K562 (cell line): Measurements from ENCODE around the gene GSTM5. TPM values are rescaled to one million over a fixed set of nuclear protein-coding genes. Genes with fewer than 3 reads are reported as not detected.

Experiments
- DACH1 ChIP-seq: fragments of 450-650 bp; IDR thresholded peaks from 2 replicates; pipeline ENCODE4 v1.6.1; 2018; ENCODE audit not compliant: partially characterized antibody
- KDM5B ChIP-seq: fragments of 200-600 bp; sonication (generic); IDR thresholded peaks from 2 replicates; pipeline ENCODE4 v1.6.1; 2012; ENCODE audit warnings: low read depth, mild to moderate bottlenecking, moderate library complexity, low read length, control low read depth, inconsistent platforms; ENCODE audit not compliant: insufficient replicate concordance
- MED1 ChIP-seq: sonication (generic); formaldehyde crosslinking; IDR thresholded peaks from 2 replicates; pipeline ENCODE4 v1.8.1; 2023; ENCODE audit warnings: missing genetic modification reagents, borderline replicate concordance
- NR2C2 ChIP-seq, 2 experiments: fragments of 200-800 bp in 1 of 2; sonication (Bioruptor generic) in 1 of 2; sonication (generic) in 1 of 2; formaldehyde crosslinking in 1 of 2; IDR thresholded peaks; 2 replicates each; pipeline versions ENCODE4 v1.6.1 to v1.8.0; 2016 to 2022; ENCODE audit warnings: mild to moderate bottlenecking in 1 of 2, missing compliant biosample characterization in 1 of 2, missing genetic modification characterization in 1 of 2, missing genetic modification reagents in 1 of 2
- PCBP2 ChIP-seq: fragments of 200-400 bp; formaldehyde crosslinking; IDR thresholded peaks from 2 replicates; pipeline ENCODE4 v1.6.1; 2018; ENCODE audit warnings: low read length, low read depth, mild to moderate bottlenecking, moderate library complexity; ENCODE audit not compliant: poor library complexity, severe bottlenecking
- PHTF2 ChIP-seq: fragments of 250-450 bp; sonication (Bioruptor Pico); IDR thresholded peaks from 2 replicates; pipeline ENCODE4 v1.5.0; 2021; ENCODE audit warnings: mild to moderate bottlenecking
- PKNOX1 ChIP-seq: fragments of 450-650 bp; IDR thresholded peaks from 2 replicates; pipeline ENCODE4 v1.6.1; 2016
- POLR2A ChIP-seq: fragments of 450-650 bp; conservative IDR thresholded peaks from 2 replicates; pipeline ENCODE4 v1.6.1; 2016
- RBFOX2 ChIP-seq: fragments of 200-400 bp; formaldehyde crosslinking; IDR thresholded peaks from 2 replicates; pipeline ENCODE4 v1.6.1; 2017; ENCODE audit warnings: low read depth, mild to moderate bottlenecking, low read length, moderate library complexity
- SMC3 ChIP-seq: conservative IDR thresholded peaks from 2 replicates; pipeline ENCODE4 v1.6.1; 2011; ENCODE audit warnings: low read depth, low read length, improper control_type of control experiment; ENCODE audit not compliant: insufficient read depth
- SP1 ChIP-seq: sonication (generic); formaldehyde crosslinking; IDR thresholded peaks from 2 replicates; pipeline ENCODE4 v1.8.1; 2022; ENCODE audit warnings: mild to moderate bottlenecking, missing genetic modification reagents
- SRSF3 ChIP-seq: fragments of 200-400 bp; formaldehyde crosslinking; IDR thresholded peaks from 2 replicates; pipeline ENCODE4 v1.6.1; 2016; ENCODE audit warnings: mild to moderate bottlenecking, low read length, moderate library complexity; ENCODE audit not compliant: insufficient read depth
- U2AF1 ChIP-seq: fragments of 200-400 bp; formaldehyde crosslinking; optimal IDR thresholded peaks from 2 replicates; pipeline ENCODE3; 2017; ENCODE audit warnings: mild to moderate bottlenecking, low read depth, low read length, moderate library complexity
- ZC3H8 ChIP-seq: fragments of 450-650 bp; IDR thresholded peaks from 2 replicates; pipeline ENCODE4 v1.6.1; 2017
- ZFX ChIP-seq: sonication (generic); formaldehyde crosslinking; IDR thresholded peaks from 2 replicates; pipeline ENCODE4 v1.8.0; 2022; ENCODE audit warnings: mild to moderate bottlenecking, missing genetic modification reagents, moderate library complexity
- ZNF184 ChIP-seq: sonication (generic); formaldehyde crosslinking; IDR thresholded peaks from 2 replicates; pipeline ENCODE4 v1.5.0; 2020; ENCODE audit warnings: missing genetic modification reagents
- ZNF253 ChIP-seq: fragments of 250-450 bp; sonication (Bioruptor Pico); conservative IDR thresholded peaks from 2 replicates; pipeline ENCODE4 v1.6.1; 2021; ENCODE audit warnings: mild to moderate bottlenecking
- ZNF3 ChIP-seq: fragments of 250-450 bp; sonication (Bioruptor Pico); IDR thresholded peaks from 2 replicates; pipeline ENCODE4 v1.5.0; 2021; ENCODE audit warnings: mild to moderate bottlenecking, moderate library complexity
- polyA plus RNA-seq, 8 experiments: library from polyadenylated mRNA; depleted of rRNA in 4 of 8; stranded (reverse) in 5 of 8; unstranded in 3 of 8; fragments of >200 nt; fragmentation: Nextera tagmentation in 2 of 8; fragmentation: Illumina TruSeq in 1 of 8; extraction: Ambion mirVana in 2 of 8; extraction: Trizol in 1 of 8; gene quantifications; 2 replicates each; pipeline versions ENCODE4 v1.2.1 to v1.2.3, GENCODE V29; 2011 to 2014; ENCODE audit warnings: inconsistent platforms in 1 of 8, missing spikeins in 1 of 8
- total RNA-seq, 7 experiments: library from RNA; depleted of rRNA in 6 of 7; stranded (reverse); fragments of >200 nt in 6 of 7; fragmentation: Illumina TruSeq in 2 of 7; extraction: Trizol in 2 of 7; gene quantifications; 2 replicates each; pipeline versions ENCODE4 v1.2.1 to v1.2.3, GENCODE V29; 2011 to 2021; ENCODE audit warnings: low replicate concordance in 1 of 7
- TF ChIP-seq, protein P1 (sequence below): sonication (generic); formaldehyde crosslinking; IDR thresholded peaks from 2 replicates; pipeline ENCODE4 v1.9.0; 2022; ENCODE audit warnings: mild to moderate bottlenecking, missing genetic modification reagents
- TF ChIP-seq, protein P2 (sequence below), 2 experiments: fragments of 200-800 bp in 1 of 2; sonication (Bioruptor generic) in 1 of 2; sonication (generic) in 1 of 2; formaldehyde crosslinking in 1 of 2; IDR thresholded peaks in 1 of 2; conservative IDR thresholded peaks in 1 of 2; 2 replicates each; pipeline versions ENCODE4 v1.5.0 to v1.6.1; 2016 to 2020; ENCODE audit warnings: missing compliant biosample characterization in 1 of 2, missing genetic modification characterization in 1 of 2, missing genetic modification reagents in 1 of 2
- TF ChIP-seq, protein P3 (sequence below): sonication (generic); formaldehyde crosslinking; IDR thresholded peaks from 2 replicates; pipeline ENCODE4 v1.8.0; 2022; ENCODE audit warnings: missing genetic modification reagents, mild to moderate bottlenecking, moderate library complexity, borderline replicate concordance
- TF ChIP-seq, protein P4 (sequence below): sonication (generic); formaldehyde crosslinking; IDR thresholded peaks from 2 replicates; pipeline ENCODE4 v1.8.0; 2022; ENCODE audit warnings: mild to moderate bottlenecking, missing genetic modification reagents

Gene GSTM5
- total and polyA plus RNA-seq, 9 of the 15 experiments (the other 6 are each of a cell fraction or from before 2014, with no cell fraction given): not detected

GRCh38 chr1:109739738-109740614 lies 27.9 kb downstream of the GSTM5 start (continued):
- TF ChIP-seq SMC3 (no peak), POLR2A (0 out of 2 replicates have a peak, but pooled peaks have one; percentile 31), ZNF3 (no peak), PHTF2 (CRISPR knock-in tag) (no peak), ZNF184 (CRISPR knock-in tag) (no peak), ZNF253 (CRISPR knock-in tag) (no peak), RBFOX2 (peak; percentile 74), ZFX (CRISPR knock-in tag) (peak; percentile 53; the same call in 1 of the 2 replicates), KDM5B (peak; percentile 72), DACH1 (no peak), U2AF1 (no peak), SP1 (CRISPR knock-in tag) (peak; percentile 62), SRSF3 (no peak), MED1 (CRISPR knock-in tag) (no peak), PKNOX1 (no peak), ZC3H8 (no peak), PCBP2 (no peak), NR2C2 (CRISPR knock-in tag; IDR thresholded peaks at IDR 0.05) (no peak), NR2C2 (tag; IDR thresholded peaks at IDR 0.05) (no peak)
- TF ChIP-seq, protein P1, sequence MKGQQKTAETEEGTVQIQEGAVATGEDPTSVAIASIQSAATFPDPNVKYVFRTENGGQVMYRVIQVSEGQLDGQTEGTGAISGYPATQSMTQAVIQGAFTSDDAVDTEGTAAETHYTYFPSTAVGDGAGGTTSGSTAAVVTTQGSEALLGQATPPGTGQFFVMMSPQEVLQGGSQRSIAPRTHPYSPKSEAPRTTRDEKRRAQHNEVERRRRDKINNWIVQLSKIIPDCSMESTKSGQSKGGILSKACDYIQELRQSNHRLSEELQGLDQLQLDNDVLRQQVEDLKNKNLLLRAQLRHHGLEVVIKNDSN (CRISPR knock-in tag): 0 out of 2 replicates have a peak, but pooled peaks have one; percentile 17
- TF ChIP-seq, protein P2, sequence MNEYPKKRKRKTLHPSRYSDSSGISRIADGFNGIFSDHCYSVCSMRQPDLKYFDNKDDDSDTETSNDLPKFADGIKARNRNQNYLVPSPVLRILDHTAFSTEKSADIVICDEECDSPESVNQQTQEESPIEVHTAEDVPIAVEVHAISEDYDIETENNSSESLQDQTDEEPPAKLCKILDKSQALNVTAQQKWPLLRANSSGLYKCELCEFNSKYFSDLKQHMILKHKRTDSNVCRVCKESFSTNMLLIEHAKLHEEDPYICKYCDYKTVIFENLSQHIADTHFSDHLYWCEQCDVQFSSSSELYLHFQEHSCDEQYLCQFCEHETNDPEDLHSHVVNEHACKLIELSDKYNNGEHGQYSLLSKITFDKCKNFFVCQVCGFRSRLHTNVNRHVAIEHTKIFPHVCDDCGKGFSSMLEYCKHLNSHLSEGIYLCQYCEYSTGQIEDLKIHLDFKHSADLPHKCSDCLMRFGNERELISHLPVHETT (CRISPR knock-in tag; conservative IDR thresholded peaks at IDR 0.05 in 1 of 2, IDR thresholded peaks at IDR 0.05 in 1 of 2): no peak
- TF ChIP-seq, protein P3, sequence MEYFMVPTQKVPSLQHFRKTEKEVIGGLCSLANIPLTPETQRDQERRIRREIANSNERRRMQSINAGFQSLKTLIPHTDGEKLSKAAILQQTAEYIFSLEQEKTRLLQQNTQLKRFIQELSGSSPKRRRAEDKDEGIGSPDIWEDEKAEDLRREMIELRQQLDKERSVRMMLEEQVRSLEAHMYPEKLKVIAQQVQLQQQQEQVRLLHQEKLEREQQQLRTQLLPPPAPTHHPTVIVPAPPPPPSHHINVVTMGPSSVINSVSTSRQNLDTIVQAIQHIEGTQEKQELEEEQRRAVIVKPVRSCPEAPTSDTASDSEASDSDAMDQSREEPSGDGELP (CRISPR knock-in tag): peak; percentile 35; the same call in 1 of the 2 replicates
- TF ChIP-seq, protein P4, sequence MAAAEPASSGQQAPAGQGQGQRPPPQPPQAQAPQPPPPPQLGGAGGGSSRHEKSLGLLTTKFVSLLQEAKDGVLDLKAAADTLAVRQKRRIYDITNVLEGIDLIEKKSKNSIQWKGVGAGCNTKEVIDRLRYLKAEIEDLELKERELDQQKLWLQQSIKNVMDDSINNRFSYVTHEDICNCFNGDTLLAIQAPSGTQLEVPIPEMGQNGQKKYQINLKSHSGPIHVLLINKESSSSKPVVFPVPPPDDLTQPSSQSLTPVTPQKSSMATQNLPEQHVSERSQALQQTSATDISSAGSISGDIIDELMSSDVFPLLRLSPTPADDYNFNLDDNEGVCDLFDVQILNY (CRISPR knock-in tag): no peak
